Epithelial cell of proximal tubule (primary cell): ENCODE measurements around the gene EDA2R. TPM values are rescaled to one million over a fixed set of nuclear protein-coding genes. Genes with fewer than 3 reads are reported as not detected.

ENCODE experiments used
- DNase-seq: peaks from one replicate; pipeline ENCODE4 v3.0.0-alpha.2; 2011; ENCODE audit warnings: low read depth
- H3K4me3 ChIP-seq: 2 replicates; pipeline ENCODE4 v1.5.1; 2011; ENCODE audit warnings: low read depth, mild to moderate bottlenecking, low read length
- total RNA-seq: library from RNA; depleted of rRNA; stranded (reverse); fragments of >200 nt; gene quantifications from 2 replicates; pipeline ENCODE4 v1.2.3, GENCODE V29; 2015
- TF ChIP-seq, protein P1 (sequence below): conservative IDR thresholded peaks from 2 replicates; pipeline ENCODE4 v1.5.1; 2012; ENCODE audit warnings: low read depth, mild to moderate bottlenecking, low read length

EDA2R gene
- total RNA-seq, 1 donor from 2014 or later: 3.9 TPM

DNA sequence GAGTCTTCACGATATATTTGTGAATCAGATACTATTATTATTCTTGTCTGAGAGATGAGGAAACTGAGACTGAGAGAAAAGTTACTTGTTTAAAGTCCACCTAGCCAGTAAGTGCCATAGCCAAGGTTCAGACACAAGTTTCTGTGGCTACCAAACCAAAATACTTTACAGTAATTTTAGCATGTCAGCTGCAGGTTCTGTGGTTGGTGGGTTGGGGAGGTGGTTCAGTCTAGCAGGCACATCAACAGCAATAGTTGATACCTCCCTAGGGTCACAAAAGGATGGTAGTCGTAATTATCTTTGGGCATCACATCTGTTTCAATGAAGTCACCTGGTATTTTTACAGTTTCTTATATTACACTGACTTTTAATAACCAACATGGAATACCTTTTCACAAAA is 35.6 kb upstream of the EDA2R start:
- TF ChIP-seq, protein P1, sequence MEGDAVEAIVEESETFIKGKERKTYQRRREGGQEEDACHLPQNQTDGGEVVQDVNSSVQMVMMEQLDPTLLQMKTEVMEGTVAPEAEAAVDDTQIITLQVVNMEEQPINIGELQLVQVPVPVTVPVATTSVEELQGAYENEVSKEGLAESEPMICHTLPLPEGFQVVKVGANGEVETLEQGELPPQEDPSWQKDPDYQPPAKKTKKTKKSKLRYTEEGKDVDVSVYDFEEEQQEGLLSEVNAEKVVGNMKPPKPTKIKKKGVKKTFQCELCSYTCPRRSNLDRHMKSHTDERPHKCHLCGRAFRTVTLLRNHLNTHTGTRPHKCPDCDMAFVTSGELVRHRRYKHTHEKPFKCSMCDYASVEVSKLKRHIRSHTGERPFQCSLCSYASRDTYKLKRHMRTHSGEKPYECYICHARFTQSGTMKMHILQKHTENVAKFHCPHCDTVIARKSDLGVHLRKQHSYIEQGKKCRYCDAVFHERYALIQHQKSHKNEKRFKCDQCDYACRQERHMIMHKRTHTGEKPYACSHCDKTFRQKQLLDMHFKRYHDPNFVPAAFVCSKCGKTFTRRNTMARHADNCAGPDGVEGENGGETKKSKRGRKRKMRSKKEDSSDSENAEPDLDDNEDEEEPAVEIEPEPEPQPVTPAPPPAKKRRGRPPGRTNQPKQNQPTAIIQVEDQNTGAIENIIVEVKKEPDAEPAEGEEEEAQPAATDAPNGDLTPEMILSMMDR: no peak
- no peak overlapping the region for H3K4me3 ChIP-seq
- no peak for DNase-seq

DNA sequence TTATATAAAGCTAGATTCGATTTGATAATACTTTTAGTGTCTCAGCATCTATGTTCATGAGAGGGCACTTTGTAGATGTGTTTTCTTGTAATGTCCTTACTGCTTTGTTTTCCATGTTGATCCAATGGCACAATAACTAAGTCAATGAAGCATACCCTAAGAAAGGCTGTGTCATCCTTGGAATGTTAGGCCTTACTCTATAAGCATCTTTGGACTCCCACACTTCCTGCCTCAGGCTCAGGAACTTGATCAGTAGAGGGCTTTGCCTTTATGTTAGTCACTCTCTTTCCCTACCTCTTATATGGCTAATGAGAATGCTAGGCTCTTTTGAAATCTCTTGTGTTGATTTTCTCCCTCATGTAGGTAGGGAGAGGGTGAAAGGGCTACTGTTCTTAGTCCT is 33.2 kb upstream of the EDA2R start:
- no peak overlapping the region for H3K4me3 ChIP-seq
- TF ChIP-seq, protein P1: no peak
- no peak for DNase-seq

DNA sequence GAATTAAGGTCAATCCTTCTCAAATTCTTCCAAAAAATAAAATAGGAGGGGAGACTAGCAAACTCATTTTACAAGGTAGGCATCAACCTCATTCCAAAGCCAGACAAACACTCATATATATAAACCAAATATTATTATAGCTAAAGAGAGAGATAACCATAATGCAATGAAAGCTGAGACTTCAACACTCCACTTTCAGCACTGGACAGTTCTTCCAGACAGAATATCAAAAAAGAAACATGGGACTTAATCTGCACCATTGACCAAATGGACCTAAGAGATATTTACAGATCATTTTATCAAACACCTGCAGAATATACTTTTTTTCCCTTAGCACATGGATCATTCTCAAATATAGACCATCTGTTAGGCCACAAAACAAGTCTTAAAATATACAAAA is 15.5 kb upstream of the EDA2R start:
- H3K4me3 ChIP-seq: no peak overlapping the region
- DNase-seq: no peak
- TF ChIP-seq, protein P1: no peak

DNA sequence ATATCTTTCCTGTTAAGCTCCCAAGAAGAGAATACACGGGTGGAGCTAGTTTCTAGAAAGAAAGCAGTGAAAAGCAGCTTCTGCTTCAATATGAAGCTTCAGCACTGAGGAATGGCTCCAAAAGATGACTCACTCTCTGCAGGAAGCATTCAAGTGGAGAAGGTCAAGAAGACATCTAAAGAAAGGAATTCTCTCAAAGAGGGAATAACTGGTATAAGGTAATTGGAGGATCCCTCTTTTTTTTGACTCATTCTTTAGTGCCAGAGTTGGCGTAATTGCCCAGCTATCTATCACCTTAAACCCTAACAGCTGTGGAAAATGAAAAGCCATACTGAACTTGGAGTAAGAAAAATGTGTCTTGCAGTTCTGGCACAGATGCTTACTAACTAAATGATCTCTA is 3.5 kb downstream of the EDA2R start:
- TF ChIP-seq, protein P1: no peak
- no peak overlapping the region for H3K4me3 ChIP-seq
- DNase-seq: peak; percentile 56

DNA sequence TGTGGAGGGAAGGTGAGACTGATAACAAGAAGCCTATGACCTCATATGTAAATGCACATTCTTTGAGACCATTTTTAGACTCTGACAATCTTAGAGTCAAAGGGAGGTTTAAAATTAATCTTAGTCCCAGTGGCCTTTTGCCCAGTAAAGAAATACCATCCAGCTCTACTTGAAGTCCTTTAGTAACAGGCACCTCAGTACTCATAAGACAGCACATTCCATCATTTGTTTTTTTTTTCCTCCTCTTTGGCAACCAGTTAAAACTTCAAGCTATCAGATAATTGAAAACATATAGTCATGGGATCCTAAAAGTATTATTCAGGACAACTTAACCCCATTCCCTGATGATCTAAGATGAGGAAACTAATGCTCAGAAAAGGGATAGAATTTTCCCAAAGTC is 4.6 kb downstream of the EDA2R start:
- H3K4me3 ChIP-seq: no peak overlapping the region
- no peak for DNase-seq
- TF ChIP-seq, protein P1: no peak

DNA sequence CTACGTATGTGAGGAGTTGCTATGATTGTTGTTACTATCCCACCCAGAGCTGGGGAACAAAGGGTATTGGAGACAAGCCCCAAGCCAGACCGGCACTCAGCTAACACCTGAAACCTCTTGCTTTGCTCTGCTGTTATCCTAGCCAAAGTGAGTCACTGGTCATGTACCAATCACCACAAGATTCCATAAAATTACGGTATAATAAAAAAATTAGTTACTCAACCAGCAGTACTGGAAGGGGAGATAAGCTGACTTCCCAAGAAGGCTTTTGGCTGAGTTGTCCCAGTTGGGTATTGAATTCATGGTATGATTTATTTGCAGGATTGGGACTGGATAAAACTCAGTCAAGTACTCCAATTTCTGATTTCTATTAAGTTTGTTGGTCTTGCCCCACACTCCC is 5.3 kb downstream of the EDA2R start:
- H3K4me3 ChIP-seq: no peak overlapping the region
- DNase-seq: no peak
- TF ChIP-seq, protein P1: no peak

DNA sequence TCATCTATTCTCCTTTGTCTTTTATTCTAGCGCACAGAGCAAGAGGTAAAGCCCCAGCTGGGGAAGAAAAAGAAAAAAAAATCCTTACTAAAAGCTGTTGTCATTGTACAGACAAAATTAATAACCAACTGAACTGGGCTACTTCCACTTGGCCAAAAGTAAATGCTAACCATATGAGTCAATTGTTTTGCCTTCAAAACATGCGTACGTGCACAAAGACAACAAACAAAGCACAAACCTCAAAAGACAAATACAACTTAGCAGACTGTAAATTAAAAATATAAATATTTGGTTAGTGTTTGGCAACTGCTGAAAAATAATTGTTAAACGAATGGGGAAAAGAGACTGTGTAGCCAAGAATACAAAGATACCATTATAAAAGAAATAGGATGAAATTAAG is 5.9 kb downstream of the EDA2R start:
- H3K4me3 ChIP-seq: no peak overlapping the region
- DNase-seq: no peak
- TF ChIP-seq, protein P1: no peak
